Muscle layer of duodenum (tissue), 2 donors: ENCODE results near the gene ST13.
"Not testable (repeated sequence)": the region's sequence is repeated elsewhere in the genome, so short reads cannot be mapped to it uniquely, and the experiment has no call there.

ENCODE experiments used
- H3K27ac ChIP-seq: one replicate; pipeline ENCODE4 v1.7.0; 2013; ENCODE audit warnings: mild to moderate bottlenecking, low read length
- H3K27me3 ChIP-seq: one replicate; pipeline ENCODE4 v1.7.0; 2013; ENCODE audit warnings: low read depth, mild to moderate bottlenecking, control low read depth, low read length
- H3K36me3 ChIP-seq, 2 donors: one replicate each; pipeline ENCODE4 v1.7.0; 2013; ENCODE audit warnings: low read length in 2 of 2, control low read depth in 1 of 2, mild to moderate bottlenecking in 1 of 2; ENCODE audit not compliant: insufficient read depth in 2 of 2, control insufficient read depth in 1 of 2
- H3K4me1 ChIP-seq, 2 donors: one replicate each; pipeline ENCODE4 v1.7.0; 2013; ENCODE audit warnings: low read length in 2 of 2, mild to moderate bottlenecking in 2 of 2, control low read depth in 1 of 2, moderate library complexity in 1 of 2; ENCODE audit not compliant: insufficient read depth in 2 of 2, control insufficient read depth in 1 of 2
- H3K4me3 ChIP-seq, 2 donors: one replicate each; pipeline ENCODE4 v1.7.0; 2013; ENCODE audit warnings: low read length in 2 of 2, low read depth in 1 of 2, mild to moderate bottlenecking in 1 of 2
- H3K9me3 ChIP-seq, 2 donors: one replicate each; pipeline ENCODE4 v1.7.0; 2013; ENCODE audit warnings: low read length in 2 of 2, control low read depth in 1 of 2, mild to moderate bottlenecking in 1 of 2; ENCODE audit not compliant: control insufficient read depth in 1 of 2
- donor health status: healthy.

Gene ST13

GRCh38 chr22:40868379-40868778 lies 11.9 kb upstream of the ST13 start:
- H3K4me3 ChIP-seq, H3K4me1 ChIP-seq, H3K27ac ChIP-seq, H3K36me3 ChIP-seq, H3K9me3 ChIP-seq, H3K27me3 ChIP-seq: not testable (repeated sequence)

DNA sequence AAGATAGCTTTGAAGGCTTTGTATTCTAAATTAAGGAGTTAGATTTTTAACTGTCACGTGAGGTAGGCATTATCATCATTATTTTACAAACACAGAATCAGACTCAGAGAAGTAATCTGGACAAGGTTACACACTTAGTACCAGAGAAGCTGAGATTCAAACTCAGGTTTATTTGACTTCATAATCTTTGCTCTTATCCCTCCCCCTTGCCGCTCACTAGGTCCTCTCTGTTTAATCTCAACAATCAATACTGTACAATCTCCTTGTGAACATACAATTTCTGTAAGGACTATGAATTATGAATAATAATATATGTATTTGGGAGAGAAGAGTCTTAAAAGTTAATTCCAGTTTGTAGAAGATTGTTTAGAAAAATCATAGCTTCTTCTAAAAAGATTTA lies 10.7 kb upstream of the ST13 start:
- Histone ChIP-seq H3K9me3 (no peaks in the 10 kb centered on the region), H3K4me3 (no peak overlapping the region), H3K4me1 (no peaks in the 10 kb centered on the region), H3K27me3 (no peaks in the 10 kb centered on the region), H3K36me3 (peaks cover 0 to 9% of the 10 kb centered on the region in 2 donors), H3K27ac (no peak overlapping the region)

- Histone ChIP-seq H3K27ac (no peak overlapping the region), H3K27me3 (no peaks in the 10 kb centered on the region), H3K4me1 (peaks cover 6 to 16% of the 10 kb centered on the region in 2 donors), H3K9me3 (no peaks in the 10 kb centered on the region), H3K36me3 (no peaks in the 10 kb centered on the region), H3K4me3 (no peak overlapping the region)
Observed at GRCh38 chr22:40862537-40862936, 6.1 kb upstream of the ST13 start.

GRCh38 chr22:40862013-40862412 lies 5.6 kb upstream of the ST13 start, which contains the start of gene DNAJB7:
Gene DNAJB7, minus strand, starts transcription at chr22:40862113. Its CDS starts 119 bp downstream, at chr22:40861994.
- H3K36me3 ChIP-seq: peaks cover 0 to 4% of the 10 kb centered on the region in 2 donors
- H3K4me1 ChIP-seq: peaks cover 6 to 16% of the 10 kb centered on the region in 2 donors
- no peaks in the 10 kb centered on the region for H3K9me3 ChIP-seq
- no peak within 1 kb of the TSS for H3K27ac ChIP-seq
- no peaks in the 10 kb centered on the region for H3K27me3 ChIP-seq
- no peak within 1 kb of the TSS for H3K4me3 ChIP-seq

- peak overlapping the region; percentile 86 to 98 for H3K4me3 ChIP-seq
- H3K9me3 ChIP-seq: no peaks in the 10 kb centered on the region
- H3K36me3 ChIP-seq: peaks cover 0 to 14% of the 10 kb centered on the region in 2 donors
- peaks cover 8 to 48% of the 10 kb centered on the region in 2 donors for H3K4me1 ChIP-seq
- no peaks in the 10 kb centered on the region for H3K27me3 ChIP-seq
- H3K27ac ChIP-seq: peak overlapping the region; percentile 95
Observed at GRCh38 chr22:40857309-40857855, 943 bp upstream of the ST13 start.

DNA sequence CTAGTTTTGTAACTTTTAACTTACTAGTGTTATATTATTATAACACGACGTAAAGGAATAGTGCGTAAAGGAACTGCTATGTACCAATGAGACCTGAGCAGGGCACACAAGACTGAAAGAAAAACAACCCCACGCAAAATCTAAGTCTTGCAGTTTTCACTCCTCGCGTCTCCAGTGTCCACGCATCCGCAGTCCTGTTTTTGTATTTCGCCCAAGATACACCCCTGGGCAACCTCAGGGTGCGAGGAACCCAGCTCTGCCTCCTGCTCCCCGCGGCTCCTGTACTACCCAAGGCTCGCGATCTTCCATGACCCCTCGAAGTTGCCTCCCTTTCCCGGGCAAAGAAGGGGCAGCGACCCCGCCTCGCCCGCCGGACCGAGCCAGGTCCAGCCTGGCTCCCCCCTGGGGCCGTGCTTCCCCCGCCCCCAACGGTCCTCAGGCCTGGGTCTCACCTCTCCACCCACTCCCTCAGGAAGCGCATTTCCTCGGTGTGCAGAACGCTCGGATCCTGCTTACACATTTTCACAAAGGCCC lies 393 bp downstream of the ST13 start:
- peaks cover 0 to 14% of the 10 kb centered on the region in 2 donors for H3K36me3 ChIP-seq
- H3K4me1 ChIP-seq: peaks cover 8 to 48% of the 10 kb centered on the region in 2 donors
- H3K27ac ChIP-seq: peak overlapping the region; percentile 94
- no peaks in the 10 kb centered on the region for H3K27me3 ChIP-seq
- H3K4me3 ChIP-seq: peak overlapping the region; percentile 86 to 98
- H3K9me3 ChIP-seq: no peaks in the 10 kb centered on the region

DNA sequence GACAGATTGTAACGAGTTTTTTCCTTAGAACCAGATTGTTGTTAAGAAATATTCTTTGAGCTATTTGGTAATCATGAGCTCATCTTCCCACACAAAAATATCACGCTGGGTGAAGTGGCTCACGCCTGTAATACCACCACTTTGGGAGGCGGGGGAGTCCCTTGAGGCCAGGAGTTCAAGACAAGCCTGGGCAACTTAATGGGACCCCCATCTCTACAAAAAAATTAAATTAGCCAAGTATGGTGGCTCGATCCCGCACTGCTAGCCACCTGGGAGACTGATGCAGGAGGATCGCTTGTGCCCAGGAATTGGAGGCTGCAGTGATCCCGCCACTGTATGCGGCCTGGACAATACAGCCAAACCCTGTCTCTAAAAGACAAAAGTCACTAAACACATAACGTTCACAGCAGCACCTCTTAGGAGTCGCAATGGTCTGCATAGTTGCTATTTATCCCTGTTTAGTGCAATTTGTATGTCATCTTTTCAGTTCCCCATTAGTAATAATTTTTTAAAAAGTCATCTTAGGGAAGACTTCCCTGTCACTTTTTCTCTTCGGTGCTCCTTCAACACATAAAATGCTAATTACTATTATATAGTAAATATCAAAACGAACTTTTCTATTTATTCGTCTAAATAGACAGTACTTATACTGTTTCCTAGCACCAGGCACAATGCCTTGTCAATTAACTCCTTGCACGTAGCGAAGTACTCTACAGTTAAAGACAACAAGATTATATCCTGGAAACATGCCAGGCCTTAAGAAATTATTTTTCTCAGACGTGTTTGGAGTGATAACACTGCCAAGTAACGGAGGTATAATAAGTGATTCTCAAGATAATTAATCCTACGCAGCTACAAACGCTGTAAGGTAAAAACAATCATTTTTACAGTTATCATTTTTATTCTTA lies 1.1 kb downstream of the ST13 start:
- Histone ChIP-seq H3K27me3 (no peaks in the 10 kb centered on the region), H3K9me3 (no peaks in the 10 kb centered on the region), H3K27ac (peak overlapping the region; percentile 94), H3K4me1 (peaks cover 8 to 48% of the 10 kb centered on the region in 2 donors), H3K4me3 (peak overlapping the region; percentile 86 to 98), H3K36me3 (peaks cover 2 to 14% of the 10 kb centered on the region in 2 donors)

GRCh38 chr22:40853961-40854360 lies 2.5 kb downstream of the ST13 start:
- Histone ChIP-seq H3K4me3 (no peak overlapping the region), H3K4me1 (peaks cover 8 to 47% of the 10 kb centered on the region in 2 donors), H3K27ac (no peak overlapping the region)

GRCh38 chr22:40853333-40853732 lies 3.1 kb downstream of the ST13 start:
- Histone ChIP-seq H3K4me1 (peaks cover 8 to 40% of the 10 kb centered on the region in 2 donors), H3K27me3 (no peaks in the 10 kb centered on the region), H3K9me3 (no peaks in the 10 kb centered on the region), H3K4me3 (no peak overlapping the region), H3K27ac (no peak overlapping the region), H3K36me3 (peaks cover 10 to 30% of the 10 kb centered on the region in 2 donors)

More at GRCh38 chr22:40853961-40854360, 2.5 kb downstream of the ST13 start:
- no peaks in the 10 kb centered on the region for H3K9me3 ChIP-seq
- H3K36me3 ChIP-seq: peaks cover 10 to 24% of the 10 kb centered on the region in 2 donors
- no peaks in the 10 kb centered on the region for H3K27me3 ChIP-seq

- not testable (repeated sequence) for H3K27ac ChIP-seq, H3K4me1 ChIP-seq, H3K4me3 ChIP-seq, H3K9me3 ChIP-seq, H3K27me3 ChIP-seq
- peaks cover 33 to 45% of the 10 kb centered on the region in 2 donors for H3K36me3 ChIP-seq
Observed at GRCh38 chr22:40845816-40846215, 10.6 kb downstream of the ST13 start.

DNA sequence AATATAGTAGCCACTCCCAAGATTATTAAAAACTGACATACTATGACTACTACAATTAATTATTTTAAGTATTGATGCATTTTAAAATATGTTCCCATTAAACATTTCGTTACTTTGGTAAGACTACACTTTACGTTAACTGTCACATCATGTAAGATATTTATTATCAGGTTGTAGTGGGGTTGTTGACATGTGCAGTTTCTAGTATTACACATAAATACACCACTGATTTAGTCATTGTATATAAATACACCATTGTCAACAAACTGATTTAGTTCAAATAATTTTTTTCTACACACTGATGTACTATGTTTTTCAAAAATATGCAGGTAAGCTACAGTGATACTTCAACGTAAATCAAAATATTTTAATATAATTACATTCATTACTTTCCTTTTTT lies 11.5 kb downstream of the ST13 start:
- Histone ChIP-seq H3K36me3 (peaks cover 36 to 51% of the 10 kb centered on the region in 2 donors), H3K4me1 (no peaks in the 10 kb centered on the region), H3K4me3 (no peak overlapping the region), H3K27ac (no peak overlapping the region), H3K27me3 (no peaks in the 10 kb centered on the region), H3K9me3 (no peaks in the 10 kb centered on the region)
